Neuronal stem cell (in vitro differentiated cells): ENCODE results near the gene GIT1.
A peak's percentile ranks its signal among the peaks of the same experiment; 100 is the strongest.

Experiments
- DNase-seq: peaks from one replicate; pipeline ENCODE4 v3.0.0-alpha.2; 2013; ENCODE audit warnings: low spot score
- H2AFZ ChIP-seq: one replicate; pipeline ENCODE4 v1.6.1; 2013; ENCODE audit warnings: mild to moderate bottlenecking, low read length, inconsistent platforms
- H2AK5ac ChIP-seq: 2 replicates; pipeline ENCODE4 v1.6.1; 2013; ENCODE audit warnings: low read depth, mild to moderate bottlenecking, inconsistent platforms, low read length, moderate library complexity, mixed read lengths
- H2BK120ac ChIP-seq: 2 replicates; pipeline ENCODE4 v1.6.1; 2013; ENCODE audit warnings: low read depth, mild to moderate bottlenecking, inconsistent platforms, low read length, moderate library complexity, mixed read lengths
- H2BK12ac ChIP-seq: one replicate; pipeline ENCODE4 v1.6.1; 2013; ENCODE audit warnings: low read length, inconsistent platforms
- H2BK15ac ChIP-seq: 2 replicates; pipeline ENCODE4 v1.6.1; 2013; ENCODE audit warnings: mild to moderate bottlenecking, low read length, inconsistent platforms, mixed read lengths
- H2BK5ac ChIP-seq: one replicate; pipeline ENCODE4 v1.6.1; 2013; ENCODE audit warnings: inconsistent platforms, mild to moderate bottlenecking, low read length, moderate library complexity
- H3K14ac ChIP-seq: one replicate; pipeline ENCODE4 v1.6.1; 2013; ENCODE audit warnings: low read length, inconsistent platforms
- H3K18ac ChIP-seq: 2 replicates; pipeline ENCODE4 v1.6.1; 2013; ENCODE audit warnings: low read length, inconsistent platforms
- H3K23ac ChIP-seq: 2 replicates; pipeline ENCODE4 v1.6.1; 2013; ENCODE audit warnings: low read depth, mild to moderate bottlenecking, mixed read lengths, low read length, inconsistent platforms; ENCODE audit not compliant: poor library complexity
- H3K27ac ChIP-seq: replicated peaks from 3 replicates; pipeline ENCODE4 v1.5.1; 2013; ENCODE audit warnings: low read length, inconsistent platforms
- H3K27me3 ChIP-seq, 3 experiments: 2 replicates each; pipeline ENCODE4 v1.6.1; 2013; ENCODE audit warnings: low read length in 3 of 3, mild to moderate bottlenecking in 2 of 3, inconsistent platforms in 1 of 3, low read depth in 1 of 3, mixed read lengths in 1 of 3, moderate library complexity in 1 of 3; ENCODE audit not compliant: control insufficient read depth in 3 of 3, insufficient read depth in 3 of 3
- H3K36me3 ChIP-seq, 2 donors: replicated peaks in 1 of 2; 2 replicates each; pipeline ENCODE4 v1.6.1; 2013; ENCODE audit warnings: low read length in 2 of 2; ENCODE audit not compliant: control insufficient read depth in 2 of 2, insufficient read depth in 2 of 2
- H3K4ac ChIP-seq: 2 replicates; pipeline ENCODE4 v1.6.1; 2013; ENCODE audit warnings: inconsistent platforms, mild to moderate bottlenecking, low read length, moderate library complexity
- H3K4me1 ChIP-seq, 2 donors: 1 replicate in 1 of 2; 2 replicates in 1 of 2; pipeline ENCODE4 v1.6.1; 2013; ENCODE audit warnings: low read length in 2 of 2, low read depth in 1 of 2; ENCODE audit not compliant: control insufficient read depth in 2 of 2, insufficient read depth in 1 of 2
- H3K4me2 ChIP-seq: one replicate; pipeline ENCODE4 v1.6.1; 2013; ENCODE audit warnings: mild to moderate bottlenecking, low read length, inconsistent platforms; ENCODE audit not compliant: insufficient read depth, poor library complexity, severe bottlenecking
- H3K4me3 ChIP-seq, 2 donors: 2 replicates each; pipeline ENCODE4 v1.5.1; 2013; ENCODE audit warnings: low read length in 2 of 2, mild to moderate bottlenecking in 2 of 2, inconsistent platforms in 1 of 2, moderate library complexity in 1 of 2
- H3K79me1 ChIP-seq: one replicate; pipeline ENCODE4 v1.6.1; 2013; ENCODE audit warnings: low read depth, mild to moderate bottlenecking, inconsistent platforms, low read length, moderate library complexity
- H3K9ac ChIP-seq: one replicate; pipeline ENCODE4 v1.6.1; 2013; ENCODE audit warnings: mild to moderate bottlenecking, low read depth, low read length, inconsistent platforms; ENCODE audit not compliant: poor library complexity
- H3K9me3 ChIP-seq, 2 donors: replicated peaks in 1 of 2; 2 replicates each; pipeline versions ENCODE3 to v1.6.1; 2013; ENCODE audit warnings: low read length in 2 of 2, mild to moderate bottlenecking in 2 of 2, inconsistent platforms in 1 of 2, low read depth in 1 of 2, mixed read lengths in 1 of 2, moderate library complexity in 1 of 2; ENCODE audit not compliant: control insufficient read depth in 2 of 2, insufficient read depth in 1 of 2
- H4K8ac ChIP-seq: one replicate; pipeline ENCODE4 v1.6.1; 2013; ENCODE audit warnings: low read depth, mild to moderate bottlenecking, inconsistent platforms, low read length, moderate library complexity
- H4K91ac ChIP-seq: one replicate; pipeline ENCODE4 v1.6.1; 2013; ENCODE audit warnings: low read length, low read depth, mild to moderate bottlenecking, inconsistent platforms; ENCODE audit not compliant: poor library complexity
- WGBS, 2 donors: extraction: QIAGEN DNeasy Blood & Tissue Kit; methylation state at CpG; one replicate each; pipeline ENCODE4 v1.1.7; 2013; ENCODE audit warnings: missing lambda C conversion rate in 2 of 2, mixed read lengths in 1 of 2; ENCODE audit not compliant: insufficient read length in 2 of 2, insufficient replicate concordance in 1 of 2; ENCODE audit errors: extremely low coverage in 2 of 2; 5-methylcytosine and 5-hydroxymethylcytosine counted together

The GIT1 gene

DNA sequence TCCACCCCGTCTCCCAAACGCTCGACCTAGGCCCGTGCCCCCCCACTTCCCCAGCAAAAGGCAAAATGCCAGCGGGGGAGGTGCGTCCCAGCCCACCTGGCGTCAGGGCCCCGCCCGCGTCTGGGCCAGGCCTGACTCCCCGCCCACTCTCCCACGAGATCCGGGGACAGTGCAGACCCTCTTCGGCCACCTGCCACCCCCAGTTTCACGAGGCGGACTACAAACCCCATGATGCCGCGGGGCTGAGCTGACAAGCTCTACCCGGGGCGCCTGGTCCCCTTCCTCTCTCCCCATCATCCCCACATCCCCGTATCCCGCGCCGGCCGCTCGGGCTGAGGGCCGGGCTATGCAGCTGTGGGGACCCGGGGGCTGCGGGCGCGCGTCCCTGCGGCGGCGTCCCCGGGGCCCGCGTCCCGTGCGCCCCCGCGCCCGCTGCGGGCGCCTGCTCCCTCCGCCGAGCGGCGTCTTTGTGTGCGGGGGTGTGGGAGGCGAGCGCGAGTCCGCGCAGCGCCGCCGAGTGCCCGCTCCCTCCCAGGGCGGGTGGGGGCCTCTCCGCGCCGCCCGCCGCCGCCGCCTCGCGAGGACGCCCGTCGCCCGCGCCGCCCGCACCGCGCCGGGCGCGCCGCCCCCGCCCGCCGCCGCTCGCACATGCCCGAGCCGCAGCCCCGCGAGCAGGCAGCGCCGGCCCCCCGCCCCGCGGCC, 3.6 kb upstream of the GIT1 start, which contains the start of gene ANKRD13B:
Gene ANKRD13B (plus strand): TSS at position 283 of the 702 bp plus-strand sequence. CDS start 490 bp downstream, outside the sequence.
- WGBS, 2 donors = no CpG with 5 or more reads among the region's 96 CpGs
- H2AFZ ChIP-seq = peak within 1 kb of the TSS; percentile 93

DNA sequence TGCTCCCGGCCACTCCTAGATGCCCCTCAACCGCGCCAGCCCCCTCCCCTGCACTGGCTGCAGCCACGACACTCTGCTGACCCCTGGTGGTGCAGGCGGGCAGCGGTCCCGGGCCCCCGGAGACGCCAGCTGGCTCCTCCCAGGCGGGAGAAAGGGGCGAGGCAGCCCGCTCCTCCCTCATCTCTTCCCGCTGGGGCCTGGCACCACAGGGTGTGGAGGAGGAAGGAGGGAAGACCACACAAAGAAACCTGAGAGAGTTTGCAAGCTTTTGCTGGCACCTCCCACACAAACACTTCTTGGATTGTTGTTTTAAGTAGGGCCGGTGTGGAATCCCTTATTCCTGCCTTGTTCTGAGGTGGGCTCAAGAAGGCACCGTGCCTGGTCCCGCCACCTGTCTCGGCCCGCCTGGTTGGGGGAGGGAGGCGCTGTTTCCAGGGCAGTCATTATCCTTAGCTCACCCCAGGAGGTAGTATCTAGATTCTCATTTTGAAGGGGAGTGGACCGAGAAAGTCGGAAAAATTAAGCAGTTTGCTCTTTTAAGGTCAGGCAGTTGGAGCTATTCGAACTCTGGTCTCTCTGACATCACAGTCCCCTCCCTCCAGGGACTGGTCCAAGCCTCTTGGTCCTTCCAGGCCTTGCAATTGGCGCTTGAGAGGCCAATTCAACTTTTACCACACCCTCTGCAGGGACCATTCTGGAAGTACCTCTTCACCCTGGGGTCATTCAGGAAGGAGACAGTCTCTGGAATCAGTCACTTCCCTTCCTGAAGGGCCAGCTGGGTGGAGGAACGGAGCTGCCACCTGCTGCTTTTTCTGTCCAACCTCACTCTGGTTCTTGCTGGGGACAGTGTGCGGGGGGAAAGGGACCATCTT, 2.5 kb upstream of the GIT1 start:
- Histone ChIP-seq H3K4me2 (peak overlapping the region; percentile 85), H3K4me3 (peak overlapping the region; percentile 66 to 73), H2BK12ac (no peak overlapping the region), H4K8ac (no peak overlapping the region), H3K36me3 (no peaks in the 10 kb centered on the region), H3K79me1 (peaks cover 18% of the 10 kb centered on the region), H3K18ac (no peak overlapping the region), H3K27ac (peak overlapping the region; percentile 0), H2AK5ac (no peak overlapping the region), H3K9me3 (no peaks in the 10 kb centered on the region), H3K27me3 (no peaks in the 10 kb centered on the region), H3K23ac (no peak overlapping the region), H3K14ac (no peak overlapping the region), H2AFZ (peak overlapping the region; percentile 89), H2BK120ac (no peak overlapping the region), H2BK5ac (no peak overlapping the region), H3K9ac (no peak overlapping the region), H2BK15ac (peak overlapping the region; percentile 1), H3K4me1 (peaks cover 50 to 54% of the 10 kb centered on the region in 2 donors), H4K91ac (no peak overlapping the region), H3K4ac (no peak overlapping the region)
- peak; percentile 91 for DNase-seq
- no CpG with 5 or more reads among the region's 25 CpGs for WGBS, 2 donors

More for the DNA sequence above, 3.6 kb upstream of the GIT1 start, which contains the start of gene ANKRD13B:
- no peak within 1 kb of the TSS for H2BK5ac ChIP-seq
- H2AK5ac ChIP-seq = peak within 1 kb of the TSS; percentile 83
- H3K36me3 ChIP-seq = no peaks in the 10 kb centered on the region
- peaks cover 53 to 54% of the 10 kb centered on the region in 2 donors for H3K4me1 ChIP-seq
- no peak for DNase-seq
- peak within 1 kb of the TSS; percentile 90 for H3K23ac ChIP-seq
- H4K8ac ChIP-seq = no peak within 1 kb of the TSS
- peak within 1 kb of the TSS; percentile 57 for H2BK120ac ChIP-seq
- H3K4me2 ChIP-seq = peak within 1 kb of the TSS; percentile 97
- no peaks in the 10 kb centered on the region for H3K9me3 ChIP-seq
- peak within 1 kb of the TSS; percentile 66 to 89 for H3K4me3 ChIP-seq
- peak within 1 kb of the TSS; percentile 65 for H2BK15ac ChIP-seq
- peaks cover 16% of the 10 kb centered on the region for H3K79me1 ChIP-seq
- no peaks in the 10 kb centered on the region for H3K27me3 ChIP-seq
- H4K91ac ChIP-seq = no peak within 1 kb of the TSS
- no peak within 1 kb of the TSS for H2BK12ac ChIP-seq
- no peak within 1 kb of the TSS for H3K14ac ChIP-seq
- peak within 1 kb of the TSS; percentile 0 for H3K27ac ChIP-seq
- H3K9ac ChIP-seq = peak within 1 kb of the TSS; percentile 87
- peak within 1 kb of the TSS; percentile 78 for H3K18ac ChIP-seq
- H3K4ac ChIP-seq = no peak within 1 kb of the TSS

DNA sequence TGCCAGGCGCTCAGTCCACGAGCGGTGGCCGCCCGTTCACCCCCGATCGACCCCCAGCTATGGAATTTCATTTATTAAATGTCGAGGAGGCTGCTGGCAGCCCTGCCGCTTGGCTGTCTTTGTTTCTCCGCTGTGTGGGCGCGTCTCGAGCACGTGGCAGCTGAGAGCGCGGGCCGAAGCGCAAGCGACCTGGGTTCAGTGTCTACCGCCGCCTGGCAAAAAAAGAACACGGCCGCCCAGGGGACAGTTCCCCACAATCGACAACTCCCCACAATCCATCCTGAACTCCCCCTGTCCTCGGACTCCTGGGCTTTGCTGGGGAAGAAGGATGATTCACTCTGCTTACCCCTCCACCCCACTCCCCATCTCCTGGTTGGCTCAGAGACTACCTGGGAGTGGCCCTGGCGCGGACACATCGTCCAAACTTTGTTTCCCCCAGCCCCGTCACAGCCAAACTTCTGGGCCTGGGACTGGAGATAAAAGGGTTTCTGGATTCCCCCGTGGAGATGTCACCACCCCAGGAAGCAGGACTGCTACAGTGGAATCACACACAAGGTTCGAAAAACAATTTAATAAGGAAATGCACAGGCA, 1.8 kb upstream of the GIT1 start:
- H3K4ac ChIP-seq = no peak overlapping the region
- H3K4me2 ChIP-seq = peak overlapping the region; percentile 85
- no peak overlapping the region for H2BK120ac ChIP-seq
- H3K9me3 ChIP-seq = no peaks in the 10 kb centered on the region
- peak overlapping the region; percentile 89 for H2AFZ ChIP-seq
- peak overlapping the region; percentile 66 to 73 for H3K4me3 ChIP-seq
- H3K23ac ChIP-seq = no peak overlapping the region
- H3K4me1 ChIP-seq = peaks cover 42 to 51% of the 10 kb centered on the region in 2 donors
- H3K27ac ChIP-seq = peak overlapping the region; percentile 7
- DNase-seq = no peak
- no peak overlapping the region for H2BK15ac ChIP-seq
- H3K79me1 ChIP-seq = peaks cover 18% of the 10 kb centered on the region
- H3K18ac ChIP-seq = peak overlapping the region; percentile 94
- H3K9ac ChIP-seq = no peak overlapping the region
- no peaks in the 10 kb centered on the region for H3K27me3 ChIP-seq
- H4K8ac ChIP-seq = no peak overlapping the region
- no peak overlapping the region for H2BK12ac ChIP-seq
- H4K91ac ChIP-seq = no peak overlapping the region
- peak overlapping the region; percentile 47 for H2AK5ac ChIP-seq
- no peaks in the 10 kb centered on the region for H3K36me3 ChIP-seq
- H2BK5ac ChIP-seq = peak overlapping the region; percentile 16
- H3K14ac ChIP-seq = no peak overlapping the region
- WGBS, 2 donors = no CpG with 5 or more reads among the region's 31 CpGs
